ENCODE data around the gene POLD2.

The POLD2 gene

DNA sequence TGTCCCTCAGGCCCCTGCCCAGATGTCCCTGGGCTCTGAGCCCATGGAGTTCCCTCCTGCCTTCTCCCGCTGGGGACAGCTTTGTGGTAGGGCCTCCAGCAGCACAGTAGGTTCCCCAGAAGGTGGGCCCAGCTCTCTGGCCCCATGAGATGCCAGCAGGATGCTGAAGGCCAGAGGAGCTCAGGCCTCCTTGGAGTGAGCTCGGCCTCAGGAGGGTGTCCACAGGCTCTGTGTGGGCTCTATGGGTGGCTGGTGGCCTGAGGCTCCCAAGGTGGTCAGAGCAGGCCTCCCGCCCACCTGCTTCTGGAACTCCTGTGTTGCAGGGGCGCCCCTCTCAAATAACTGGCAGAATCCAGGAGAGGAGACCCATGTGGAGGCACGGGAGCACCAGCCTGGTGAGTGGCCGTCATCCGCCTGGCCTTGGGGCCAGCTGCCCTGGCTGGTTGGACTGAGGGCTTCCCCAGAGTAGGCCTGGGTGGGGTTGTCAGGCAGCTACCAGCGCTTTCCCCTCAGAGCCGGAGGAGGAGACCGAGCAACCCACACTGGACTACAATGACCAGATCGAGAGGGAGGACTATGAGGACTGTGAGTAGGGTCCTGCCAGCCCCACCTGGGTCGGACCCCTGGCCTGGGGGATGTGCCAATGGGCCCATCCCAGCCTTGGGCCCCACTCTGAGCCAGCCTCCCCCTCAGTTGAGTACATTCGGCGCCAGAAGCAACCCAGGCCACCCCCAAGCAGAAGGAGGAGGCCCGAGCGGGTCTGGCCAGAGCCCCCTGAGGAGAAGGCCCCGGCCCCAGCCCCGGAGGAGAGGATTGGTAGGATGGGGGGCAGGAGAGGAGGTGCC lies 16.0 kb downstream of the POLD2 start:
- no peak for DNase-seq (ENCODE audit: low spot score)
- Histone ChIP-seq H3K4me3 (peak overlapping the region; percentile 80), H3K27ac (peak overlapping the region; percentile 98 to 99)
- TF ChIP-seq, protein P1, sequence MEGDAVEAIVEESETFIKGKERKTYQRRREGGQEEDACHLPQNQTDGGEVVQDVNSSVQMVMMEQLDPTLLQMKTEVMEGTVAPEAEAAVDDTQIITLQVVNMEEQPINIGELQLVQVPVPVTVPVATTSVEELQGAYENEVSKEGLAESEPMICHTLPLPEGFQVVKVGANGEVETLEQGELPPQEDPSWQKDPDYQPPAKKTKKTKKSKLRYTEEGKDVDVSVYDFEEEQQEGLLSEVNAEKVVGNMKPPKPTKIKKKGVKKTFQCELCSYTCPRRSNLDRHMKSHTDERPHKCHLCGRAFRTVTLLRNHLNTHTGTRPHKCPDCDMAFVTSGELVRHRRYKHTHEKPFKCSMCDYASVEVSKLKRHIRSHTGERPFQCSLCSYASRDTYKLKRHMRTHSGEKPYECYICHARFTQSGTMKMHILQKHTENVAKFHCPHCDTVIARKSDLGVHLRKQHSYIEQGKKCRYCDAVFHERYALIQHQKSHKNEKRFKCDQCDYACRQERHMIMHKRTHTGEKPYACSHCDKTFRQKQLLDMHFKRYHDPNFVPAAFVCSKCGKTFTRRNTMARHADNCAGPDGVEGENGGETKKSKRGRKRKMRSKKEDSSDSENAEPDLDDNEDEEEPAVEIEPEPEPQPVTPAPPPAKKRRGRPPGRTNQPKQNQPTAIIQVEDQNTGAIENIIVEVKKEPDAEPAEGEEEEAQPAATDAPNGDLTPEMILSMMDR (IDR thresholded peaks at IDR 0.05), result no peak

DNA sequence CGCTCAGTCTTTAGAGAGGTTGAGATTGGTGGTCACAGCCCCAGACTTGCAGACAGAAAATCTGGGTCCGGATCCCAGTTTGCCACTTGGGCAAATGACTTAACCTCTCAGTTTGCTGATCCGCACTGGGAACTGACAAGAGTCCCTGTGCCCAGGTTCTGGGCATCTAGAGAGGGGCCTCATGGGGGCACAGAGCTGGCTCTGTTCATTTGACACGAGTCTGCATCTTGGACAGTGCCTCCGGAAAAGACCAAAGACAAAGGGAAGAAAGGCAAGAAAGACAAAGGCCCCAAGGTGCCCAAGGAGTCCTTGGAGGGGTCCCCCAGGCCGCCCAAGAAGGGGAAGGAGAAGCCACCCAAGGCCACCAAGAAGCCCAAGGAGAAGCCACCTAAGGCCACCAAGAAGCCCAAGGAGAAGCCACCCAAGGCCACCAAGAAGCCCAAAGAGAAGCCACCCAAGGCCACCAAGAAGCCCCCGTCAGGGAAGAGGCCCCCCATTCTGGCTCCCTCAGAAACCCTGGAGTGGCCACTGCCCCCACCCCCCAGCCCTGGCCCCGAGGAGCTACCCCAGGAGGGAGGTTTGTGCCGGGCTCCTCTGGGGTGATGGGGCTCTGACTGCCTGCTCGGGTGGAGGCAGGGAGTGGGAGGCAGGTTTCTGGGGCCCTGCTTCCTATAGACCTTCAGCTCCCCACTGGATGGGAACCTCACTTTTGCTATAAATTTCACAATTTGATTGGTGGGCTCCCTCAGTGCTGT lies 16.9 kb downstream of the POLD2 start:
- TF ChIP-seq, protein P1 (IDR thresholded peaks at IDR 0.05), result no peak
- no peak for DNase-seq (ENCODE audit: low spot score)
- Histone ChIP-seq H3K27ac (peak overlapping the region; percentile 98 to 99), H3K4me3 (peak overlapping the region; percentile 80)

DNA sequence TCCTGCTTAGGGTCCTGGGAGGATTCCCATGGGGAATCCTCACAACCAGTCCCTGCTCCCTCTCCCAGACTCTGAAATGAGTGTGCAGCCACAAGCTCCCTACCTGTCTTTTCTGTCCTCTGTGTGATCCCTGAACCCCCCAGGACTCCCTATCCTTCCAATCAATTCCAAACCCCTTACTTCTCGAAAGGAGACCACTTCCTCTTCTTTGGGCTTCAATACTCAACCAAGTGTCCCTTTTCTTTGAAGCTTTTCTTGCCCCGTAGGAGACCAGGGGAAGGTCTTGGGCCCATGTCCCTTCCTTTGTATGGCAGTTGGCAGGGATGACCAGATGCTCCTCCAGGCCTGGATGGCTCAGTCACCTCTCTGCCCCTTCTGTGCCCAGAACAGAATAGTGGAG lies 17.5 kb downstream of the POLD2 start:
- DNase-seq (ENCODE audit: low spot score), result no peak
- Histone ChIP-seq H3K4me3 (peak overlapping the region; percentile 80), H3K27ac (peak overlapping the region; percentile 98 to 99)
- TF ChIP-seq, protein P1 (IDR thresholded peaks at IDR 0.05), result no peak

DNA sequence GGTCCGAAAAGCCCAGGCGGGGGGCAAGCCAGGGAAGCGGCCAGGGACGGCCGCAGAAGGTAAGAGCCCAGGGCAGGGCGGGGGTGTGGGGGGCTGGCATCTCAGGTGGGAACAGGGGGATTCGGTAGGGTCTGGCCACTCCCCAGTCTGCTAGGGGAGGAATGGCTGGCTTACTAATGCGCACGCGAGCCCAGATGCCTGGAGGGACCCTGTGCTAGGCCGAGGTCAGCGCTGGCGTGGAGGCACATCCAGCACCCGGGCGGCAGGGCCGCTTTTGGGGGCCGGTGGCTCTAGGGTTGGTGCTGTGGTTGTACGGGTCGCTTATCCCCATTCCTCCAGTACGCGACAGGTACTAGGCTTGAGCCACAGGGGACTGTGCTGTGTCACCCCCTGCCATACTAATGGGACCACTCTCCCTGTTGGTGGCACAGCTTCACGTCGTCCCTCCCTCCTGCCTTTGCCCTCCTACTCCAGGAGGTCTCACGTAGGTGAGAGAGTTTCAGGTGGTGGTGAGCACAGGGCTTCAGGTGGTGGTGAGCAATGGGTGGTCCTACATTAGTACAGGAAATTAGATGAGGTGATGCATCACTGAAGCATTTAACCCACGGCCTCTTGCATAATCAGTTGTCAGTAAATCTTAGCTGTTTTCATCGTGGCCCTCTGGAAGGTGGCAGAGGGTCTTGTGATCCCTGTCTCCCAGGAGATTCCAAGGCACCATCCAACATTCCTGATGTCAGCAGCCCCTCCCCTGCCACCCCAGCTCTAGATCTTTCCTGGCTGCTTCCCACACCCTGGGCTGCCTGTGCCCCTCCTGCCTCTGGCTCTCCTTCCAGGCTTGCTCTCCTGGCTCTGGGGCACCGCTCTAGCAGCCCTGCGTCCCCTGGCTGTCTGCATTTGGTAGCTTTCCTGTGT lies 18.2 kb downstream of the POLD2 start:
- Histone ChIP-seq H3K27ac (peak overlapping the region; percentile 98 to 99), H3K4me3 (peak overlapping the region; percentile 80)
- no peak for DNase-seq (ENCODE audit: low spot score)
- TF ChIP-seq, protein P1 (IDR thresholded peaks at IDR 0.05), result no peak

DNA sequence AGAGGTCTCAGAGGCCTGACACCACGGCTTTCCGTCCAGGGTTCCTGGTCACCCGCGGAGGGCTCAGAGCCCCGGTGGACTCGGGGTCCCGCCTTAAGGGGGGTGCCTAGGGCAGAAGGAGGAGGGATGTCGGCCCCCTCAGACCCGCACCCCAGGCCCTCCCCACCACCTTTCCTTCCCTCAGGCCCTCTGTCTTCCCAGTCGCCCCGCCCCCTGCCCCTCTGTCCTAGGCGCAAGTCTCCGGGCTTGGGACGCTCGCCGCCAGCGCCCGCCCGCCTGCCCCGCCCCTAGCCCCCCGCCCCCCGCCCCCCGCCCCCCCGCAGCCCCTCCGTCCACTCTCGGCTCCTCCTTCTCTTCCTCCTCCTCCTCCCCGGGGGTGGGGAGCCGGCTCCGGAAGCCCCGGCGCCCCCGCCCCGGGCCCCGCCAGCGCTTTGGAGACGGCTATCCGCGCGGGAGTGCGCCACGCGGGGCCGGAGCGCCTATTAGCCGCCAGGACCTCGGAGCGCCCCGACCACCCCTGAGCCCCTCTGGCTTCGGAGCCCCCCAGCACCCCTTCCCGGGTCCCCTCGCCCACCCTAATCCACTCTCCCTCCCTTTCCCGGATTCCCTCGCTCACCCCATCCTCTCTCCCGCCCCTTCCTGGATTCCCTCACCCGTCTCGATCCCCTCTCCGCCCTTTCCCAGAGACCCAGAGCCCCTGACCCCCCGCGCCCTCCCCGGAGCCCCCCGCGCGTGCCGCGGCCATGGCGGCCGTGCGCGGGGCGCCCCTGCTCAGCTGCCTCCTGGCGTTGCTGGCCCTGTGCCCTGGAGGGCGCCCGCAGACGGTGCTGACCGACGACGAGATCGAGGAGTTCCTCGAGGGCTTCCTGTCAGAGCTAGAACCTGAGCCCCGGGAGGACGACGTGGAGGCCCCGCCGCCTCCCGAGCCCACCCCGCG lies 19.2 kb downstream of the POLD2 start, which contains the start of gene AEBP1:
Gene AEBP1, plus strand, starts transcription at position 423 of the 937 bp plus-strand sequence. Its CDS starts 321 bp downstream, at position 744.
- H3K27ac ChIP-seq, result peak within 1 kb of the TSS; percentile 98 to 99

More for the DNA sequence above, 19.2 kb downstream of the POLD2 start, which contains the start of gene AEBP1:
- H3K4me3 ChIP-seq, result peak within 1 kb of the TSS; percentile 80
- no peak for DNase-seq (ENCODE audit: low spot score)
- TF ChIP-seq, protein P1 (IDR thresholded peaks at IDR 0.05), result no peak

Data from coronary artery (tissue), 2 donors.